T follicular helper cell (primary cell): Measurements from ENCODE around the gene FGFRL1.
"Not testable (repeated sequence)": the region's sequence is repeated elsewhere in the genome, so short reads cannot be mapped to it uniquely, and the experiment has no call there.

Experiments
- DNase-seq: peaks from one replicate; pipeline ENCODE4 v3.0.0-alpha.2; 2020; ENCODE audit warnings: low read depth

The FGFRL1 gene

GRCh38 chr4:1051472-1051871 lies 40.0 kb downstream of the FGFRL1 start:
- DNase-seq, result no peak

- DNase-seq, result no peak
Measured at GRCh38 chr4:1052231-1052671, 40.8 kb downstream of the FGFRL1 start.

- DNase-seq, result no peak
Measured at GRCh38 chr4:1053080-1053661, 41.7 kb downstream of the FGFRL1 start.

GRCh38 chr4:1053891-1054290 lies 42.5 kb downstream of the FGFRL1 start:
- not testable (repeated sequence) for DNase-seq

- not testable (repeated sequence) for DNase-seq
Measured at GRCh38 chr4:1054696-1055242, 43.3 kb downstream of the FGFRL1 start.

GRCh38 chr4:1055243-1055701 lies 43.8 kb downstream of the FGFRL1 start:
- not testable (repeated sequence) for DNase-seq

- DNase-seq, result peak; percentile 74
Measured at GRCh38 chr4:1055721-1056590, 44.5 kb downstream of the FGFRL1 start.

GRCh38 chr4:1056671-1057402 lies 45.4 kb downstream of the FGFRL1 start:
- DNase-seq, result no peak

GRCh38 chr4:1057403-1057745 lies 45.9 kb downstream of the FGFRL1 start:
- DNase-seq, result no peak

GRCh38 chr4:1058198-1058996 lies 47.0 kb downstream of the FGFRL1 start:
- DNase-seq, result no peak

GRCh38 chr4:1058997-1059665 lies 47.7 kb downstream of the FGFRL1 start:
- DNase-seq, result no peak

- no peak for DNase-seq
Measured at GRCh38 chr4:1060121-1060520, 48.7 kb downstream of the FGFRL1 start.

- DNase-seq, result no peak
Measured at GRCh38 chr4:1060621-1061020, 49.2 kb downstream of the FGFRL1 start.

GRCh38 chr4:1061056-1061700 lies 49.8 kb downstream of the FGFRL1 start:
- no peak for DNase-seq

GRCh38 chr4:1061760-1062159 lies 50.3 kb downstream of the FGFRL1 start:
- DNase-seq, result no peak

- DNase-seq, result no peak
Measured at GRCh38 chr4:1062419-1062818, 51.0 kb downstream of the FGFRL1 start.

- DNase-seq, result no peak
Measured at GRCh38 chr4:1065732-1066131, 54.3 kb downstream of the FGFRL1 start.

GRCh38 chr4:1069394-1069793 lies 58.0 kb downstream of the FGFRL1 start:
- DNase-seq, result no peak

- DNase-seq, result peak; percentile 33
Measured at GRCh38 chr4:1072830-1073446, 61.5 kb downstream of the FGFRL1 start.

GRCh38 chr4:1074077-1074476 lies 62.7 kb downstream of the FGFRL1 start:
- DNase-seq, result no peak
